Measurements from ENCODE around the gene SON.
"Not testable (repeated sequence)": the region's sequence is repeated elsewhere in the genome, so short reads cannot be mapped to it uniquely, and the experiment has no call there.

The SON gene, protein sequence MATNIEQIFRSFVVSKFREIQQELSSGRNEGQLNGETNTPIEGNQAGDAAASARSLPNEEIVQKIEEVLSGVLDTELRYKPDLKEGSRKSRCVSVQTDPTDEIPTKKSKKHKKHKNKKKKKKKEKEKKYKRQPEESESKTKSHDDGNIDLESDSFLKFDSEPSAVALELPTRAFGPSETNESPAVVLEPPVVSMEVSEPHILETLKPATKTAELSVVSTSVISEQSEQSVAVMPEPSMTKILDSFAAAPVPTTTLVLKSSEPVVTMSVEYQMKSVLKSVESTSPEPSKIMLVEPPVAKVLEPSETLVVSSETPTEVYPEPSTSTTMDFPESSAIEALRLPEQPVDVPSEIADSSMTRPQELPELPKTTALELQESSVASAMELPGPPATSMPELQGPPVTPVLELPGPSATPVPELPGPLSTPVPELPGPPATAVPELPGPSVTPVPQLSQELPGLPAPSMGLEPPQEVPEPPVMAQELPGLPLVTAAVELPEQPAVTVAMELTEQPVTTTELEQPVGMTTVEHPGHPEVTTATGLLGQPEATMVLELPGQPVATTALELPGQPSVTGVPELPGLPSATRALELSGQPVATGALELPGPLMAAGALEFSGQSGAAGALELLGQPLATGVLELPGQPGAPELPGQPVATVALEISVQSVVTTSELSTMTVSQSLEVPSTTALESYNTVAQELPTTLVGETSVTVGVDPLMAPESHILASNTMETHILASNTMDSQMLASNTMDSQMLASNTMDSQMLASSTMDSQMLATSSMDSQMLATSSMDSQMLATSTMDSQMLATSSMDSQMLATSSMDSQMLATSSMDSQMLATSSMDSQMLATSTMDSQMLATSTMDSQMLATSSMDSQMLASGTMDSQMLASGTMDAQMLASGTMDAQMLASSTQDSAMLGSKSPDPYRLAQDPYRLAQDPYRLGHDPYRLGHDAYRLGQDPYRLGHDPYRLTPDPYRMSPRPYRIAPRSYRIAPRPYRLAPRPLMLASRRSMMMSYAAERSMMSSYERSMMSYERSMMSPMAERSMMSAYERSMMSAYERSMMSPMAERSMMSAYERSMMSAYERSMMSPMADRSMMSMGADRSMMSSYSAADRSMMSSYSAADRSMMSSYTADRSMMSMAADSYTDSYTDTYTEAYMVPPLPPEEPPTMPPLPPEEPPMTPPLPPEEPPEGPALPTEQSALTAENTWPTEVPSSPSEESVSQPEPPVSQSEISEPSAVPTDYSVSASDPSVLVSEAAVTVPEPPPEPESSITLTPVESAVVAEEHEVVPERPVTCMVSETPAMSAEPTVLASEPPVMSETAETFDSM (N-terminal part only)

DNA sequence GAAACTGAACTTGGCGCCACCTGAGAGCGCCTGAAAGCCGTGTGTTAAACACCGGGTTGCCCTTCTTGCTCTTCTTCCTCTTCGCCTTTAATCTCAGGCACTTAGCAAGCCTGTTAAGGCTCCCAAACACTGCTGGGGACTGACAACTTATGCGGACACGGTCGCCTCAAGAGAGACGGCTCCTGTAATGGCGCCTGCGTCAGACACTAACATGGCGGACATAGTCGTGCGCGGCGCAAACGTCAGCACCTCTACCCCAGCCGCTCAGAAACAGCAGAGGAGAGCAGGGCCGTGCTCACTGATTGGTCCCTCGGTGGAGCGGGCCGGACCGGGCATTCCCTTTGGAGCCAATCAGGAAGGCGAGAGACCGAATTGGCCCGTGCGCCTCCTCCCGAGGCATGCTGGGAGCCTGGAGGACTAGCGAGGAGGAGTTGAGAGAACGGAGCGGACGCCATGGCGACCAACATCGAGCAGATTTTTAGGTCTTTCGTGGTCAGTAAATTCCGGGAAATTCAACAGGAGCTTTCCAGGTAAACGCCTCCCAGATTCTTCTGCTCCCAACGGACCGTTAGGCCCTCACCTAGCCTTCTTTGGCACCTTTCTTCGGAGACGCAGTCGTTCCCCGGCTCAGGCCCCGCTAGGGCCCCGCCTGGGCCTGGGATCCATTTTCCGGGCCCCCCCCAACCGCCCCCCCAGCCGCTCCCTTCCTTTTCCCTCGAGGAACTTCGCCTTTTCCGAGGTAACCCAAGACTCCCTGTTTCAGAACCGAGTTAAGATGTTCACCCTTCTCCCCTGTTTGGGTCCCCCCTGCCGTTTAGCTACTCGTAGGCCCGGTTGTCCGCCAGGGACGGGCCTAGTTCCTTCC is at the start of gene SON:
TSS of gene SON (plus strand) at position 399 of the 865 bp plus-strand sequence. CDS start at position 454, 55 bp downstream.
- peak; percentile 81 to 92 for DNase-seq (ENCODE audit: low read depth in 2 of 2)

DNA sequence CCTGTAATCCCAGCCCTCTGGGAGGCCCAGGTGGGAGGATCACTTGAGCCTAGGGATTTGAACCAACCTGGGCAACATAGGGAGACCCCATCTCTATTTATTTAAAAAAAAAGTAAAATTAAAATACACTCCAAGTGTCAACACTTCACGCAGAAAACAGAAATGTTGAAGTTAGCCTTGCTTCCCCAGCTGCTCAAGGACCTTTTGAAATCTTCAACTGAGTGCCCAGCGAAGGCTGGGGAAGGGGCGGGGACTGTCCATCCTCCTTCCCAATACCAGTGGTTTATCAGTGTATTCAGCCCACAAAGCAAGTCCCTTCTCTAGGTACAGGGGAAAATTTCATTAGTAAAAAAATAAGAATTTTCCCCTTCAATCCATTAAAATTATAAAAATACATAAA is 49.1 kb upstream of the SON start:
- DNase-seq (ENCODE audit: low read depth in 2 of 2) = no peak

DNA sequence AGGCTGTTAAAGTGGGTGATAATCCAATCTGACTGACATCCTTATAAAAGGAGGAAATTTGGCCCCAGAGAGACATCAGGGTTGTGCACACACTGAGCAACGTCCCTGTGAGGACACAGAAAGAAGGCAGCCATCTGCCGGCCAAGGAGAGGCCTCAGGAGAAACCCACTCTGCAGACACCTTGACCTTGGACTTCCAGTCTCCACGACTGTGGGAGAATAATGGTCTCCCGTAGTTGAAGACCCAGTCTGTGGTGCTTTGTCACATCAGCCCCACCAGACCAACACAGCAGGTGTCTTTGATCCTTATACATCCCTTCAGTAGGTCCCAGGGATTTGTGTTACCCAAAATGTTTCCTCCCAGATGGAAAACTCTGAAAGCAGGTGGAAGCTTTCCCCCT is 47.1 kb upstream of the SON start:
- no peak for DNase-seq (ENCODE audit: low read depth in 2 of 2)

DNA sequence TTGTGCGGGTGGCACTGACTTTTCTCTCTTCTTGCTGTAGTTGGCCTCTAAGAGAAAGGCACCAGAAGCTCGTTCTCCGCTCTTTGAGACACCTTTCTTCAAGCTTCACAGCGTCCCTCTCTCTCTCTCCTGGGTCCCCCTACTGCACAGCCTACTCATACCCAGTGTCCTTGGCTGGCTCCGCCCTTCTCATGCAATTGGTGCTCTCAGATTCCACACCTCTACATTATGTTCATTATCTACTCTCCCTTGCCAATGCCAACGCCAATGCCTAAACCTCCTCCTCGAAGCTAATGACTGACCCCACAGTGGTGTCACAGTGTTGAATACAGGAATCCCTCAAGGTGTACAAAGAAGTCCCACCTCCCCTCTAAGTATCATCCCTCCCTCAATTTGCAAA is 46.5 kb upstream of the SON start:
- DNase-seq (ENCODE audit: low read depth in 2 of 2) = no peak

DNA sequence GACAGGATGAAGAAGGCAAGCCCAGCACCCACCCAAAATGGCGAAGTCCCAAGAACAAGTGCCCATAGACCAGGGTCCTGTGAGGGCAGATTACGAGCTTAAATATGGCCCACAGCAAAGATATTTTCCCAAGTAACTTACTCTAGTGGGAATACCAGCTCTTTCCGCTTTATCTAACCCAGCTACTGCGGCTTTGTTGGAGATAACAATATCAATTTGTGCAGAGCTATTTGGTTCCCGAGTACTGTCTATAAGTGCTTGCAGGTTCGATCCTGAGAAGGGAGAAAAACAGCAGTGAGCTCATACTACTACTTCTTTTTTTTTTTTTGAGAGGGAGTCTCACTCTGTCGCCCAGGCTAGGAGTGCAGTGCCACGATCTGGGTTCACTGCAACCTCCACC is 37.0 kb upstream of the SON start:
- DNase-seq (ENCODE audit: low read depth in 2 of 2) = no peak

DNA sequence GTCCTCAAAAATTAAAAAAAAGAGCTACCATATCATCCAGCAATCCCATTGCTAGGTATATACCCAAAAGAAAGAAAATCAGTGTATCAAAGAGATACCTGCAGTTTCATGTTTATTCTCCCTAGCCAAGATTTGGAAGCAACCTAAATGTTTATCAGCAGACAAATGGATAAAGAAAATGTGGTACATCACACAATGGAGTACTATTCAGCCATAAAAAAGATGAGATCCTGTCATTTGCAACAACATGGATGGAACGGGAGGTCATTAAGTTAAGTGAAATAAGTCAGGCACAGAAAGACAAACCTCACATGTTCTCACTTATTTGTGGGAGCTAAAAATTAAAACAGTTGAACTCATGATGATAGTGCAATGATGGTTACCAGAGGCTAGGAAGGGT is 35.8 kb upstream of the SON start:
- DNase-seq (ENCODE audit: low read depth in 2 of 2) = not testable (repeated sequence)

DNA sequence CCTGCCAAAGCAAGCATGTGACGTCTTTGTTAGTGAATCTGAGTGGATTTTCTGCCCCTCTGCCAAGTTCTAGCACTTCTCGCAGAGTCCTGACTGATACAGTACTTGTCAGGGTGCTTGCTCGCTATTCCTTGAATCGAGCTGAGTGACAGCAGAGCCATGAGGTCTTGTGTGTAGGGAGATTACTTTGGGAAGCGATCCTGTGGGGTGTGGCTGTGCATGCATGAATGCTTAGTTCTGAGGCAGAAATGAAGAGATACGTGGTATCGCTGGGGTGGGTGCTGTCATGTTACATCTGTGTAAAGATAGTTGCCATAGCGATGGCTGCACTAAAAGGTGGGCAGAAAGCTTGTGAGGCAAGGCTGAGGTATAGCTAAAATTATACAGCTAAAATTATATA is 32.0 kb upstream of the SON start:
- DNase-seq (ENCODE audit: low read depth in 2 of 2) = no peak

DNA sequence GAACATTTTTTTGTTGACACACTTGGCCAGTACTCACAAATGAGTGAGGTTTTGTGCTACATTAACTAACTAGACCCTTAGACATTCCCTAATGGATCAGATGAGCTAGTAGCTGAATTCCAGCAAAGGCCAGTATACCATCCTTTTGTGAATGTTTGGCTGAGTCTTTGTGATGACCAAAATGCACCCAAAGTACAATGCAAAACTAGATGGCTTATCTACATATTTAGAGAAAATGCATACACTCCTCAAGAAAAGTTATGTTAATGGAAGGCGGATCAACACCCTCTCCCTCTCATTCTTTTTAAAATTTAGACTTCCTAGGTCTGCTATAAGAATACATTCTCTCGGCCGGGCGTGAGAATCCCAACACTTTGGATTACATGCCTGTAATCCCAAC is 31.2 kb upstream of the SON start:
- DNase-seq (ENCODE audit: low read depth in 2 of 2) = no peak

DNA sequence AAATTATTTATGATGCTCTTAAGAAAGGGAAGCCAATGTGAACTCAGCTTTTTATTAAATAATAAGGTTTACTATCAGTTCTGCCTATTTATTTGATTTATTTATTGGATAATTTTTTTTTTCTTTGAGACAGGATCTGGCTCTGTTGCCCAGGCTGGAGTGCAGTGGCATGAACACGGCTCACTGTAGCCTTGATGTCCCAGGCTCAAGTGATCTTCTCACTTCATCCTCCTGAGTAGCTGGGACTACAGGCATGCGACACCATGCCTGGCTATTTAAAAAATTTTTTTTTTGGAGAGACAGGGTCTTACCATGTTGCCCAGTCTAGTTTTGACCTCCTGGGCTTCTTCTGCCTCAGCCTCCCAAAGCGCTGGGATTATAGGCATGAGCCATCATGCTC is 30.4 kb upstream of the SON start:
- DNase-seq (ENCODE audit: low read depth in 2 of 2) = no peak

DNA sequence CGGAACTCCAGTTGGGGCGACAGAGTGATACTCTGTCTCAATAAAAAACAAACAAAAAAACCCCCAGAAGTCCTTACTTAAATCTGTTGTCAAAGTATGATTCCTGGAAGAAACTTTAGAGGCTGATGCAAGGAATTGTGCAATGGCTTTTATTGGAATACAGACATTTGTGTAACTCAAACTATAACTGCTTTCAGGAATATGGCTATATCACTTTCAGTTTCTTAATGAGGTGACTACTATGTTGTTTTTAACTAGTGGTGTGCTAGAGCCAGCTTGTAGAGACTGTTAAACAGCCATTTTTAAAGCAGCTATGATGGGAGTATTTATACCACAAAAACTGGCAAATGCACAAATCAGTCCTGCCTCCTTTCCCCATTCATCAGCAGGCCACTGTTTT is 28.6 kb upstream of the SON start:
- DNase-seq (ENCODE audit: low read depth in 2 of 2) = no peak

DNA sequence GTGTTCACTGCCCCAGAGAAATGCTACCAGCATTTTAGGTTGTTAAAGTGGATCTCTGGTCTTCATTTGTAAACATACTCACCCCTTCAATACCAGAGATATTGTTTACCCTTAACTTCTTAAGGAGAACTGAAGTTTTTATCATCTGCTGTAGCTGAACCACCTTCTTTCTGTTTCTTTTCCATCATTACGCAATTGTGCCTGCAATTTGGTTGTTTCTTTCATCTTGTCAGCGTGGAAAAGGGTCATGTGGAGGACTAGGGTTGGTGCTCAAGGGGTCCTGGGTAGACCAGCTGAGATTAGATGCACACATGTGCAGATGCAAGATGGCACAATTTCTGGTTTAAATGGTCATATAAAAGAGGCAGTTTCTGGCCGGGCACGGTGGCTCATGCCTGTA is 23.9 kb upstream of the SON start:
- no peak for DNase-seq (ENCODE audit: low read depth in 2 of 2)

DNA sequence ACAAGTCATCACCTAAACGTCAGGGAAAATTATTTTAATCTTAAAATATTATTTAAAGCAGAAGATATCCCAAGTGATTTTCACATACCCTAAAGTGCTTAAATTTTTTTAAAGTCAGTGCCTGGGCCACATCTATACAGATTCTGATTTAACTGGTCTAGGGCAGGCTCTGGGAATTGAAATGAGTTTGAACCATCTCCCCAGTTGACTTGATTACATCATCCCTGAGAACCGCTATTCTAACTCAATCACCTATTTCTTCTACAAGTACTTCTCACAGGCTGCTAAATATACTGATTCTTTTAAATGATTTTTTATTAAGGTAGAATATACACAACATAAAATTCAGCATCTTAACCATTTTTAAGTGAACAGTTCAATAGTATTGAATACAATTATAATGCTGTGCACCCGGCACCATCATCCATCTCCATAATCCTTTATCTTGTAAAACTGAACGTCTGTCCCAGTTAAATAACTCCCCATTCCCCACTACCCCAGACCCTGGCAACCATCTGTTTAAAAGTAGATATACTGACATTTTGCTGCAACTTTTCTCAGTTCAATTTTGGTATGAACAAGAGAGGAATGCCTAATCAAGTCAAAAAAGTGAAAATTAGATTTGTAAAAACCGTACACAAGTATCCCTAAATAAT is 20.4 kb upstream of the SON start:
- no peak for DNase-seq (ENCODE audit: low read depth in 2 of 2)

DNA sequence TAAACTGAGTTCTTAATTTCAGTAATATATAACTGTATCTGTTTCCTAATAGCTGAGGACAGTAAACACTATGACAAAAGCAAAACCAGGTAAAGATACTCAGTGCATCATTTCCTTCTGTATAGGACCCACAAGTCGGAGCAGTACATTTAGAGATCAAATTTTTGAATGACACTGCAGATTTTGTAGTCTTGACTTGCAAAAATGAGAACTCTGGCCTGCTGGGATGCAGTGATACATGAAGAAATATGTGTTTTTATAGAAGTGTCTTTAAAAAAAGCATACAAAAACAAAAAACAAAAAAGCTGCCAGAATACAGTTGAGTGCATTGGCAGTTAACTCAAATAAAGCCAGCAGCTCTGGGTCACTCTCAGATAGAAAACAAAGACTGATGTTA is 19.9 kb upstream of the SON start:
- DNase-seq (ENCODE audit: low read depth in 2 of 2) = no peak

DNA sequence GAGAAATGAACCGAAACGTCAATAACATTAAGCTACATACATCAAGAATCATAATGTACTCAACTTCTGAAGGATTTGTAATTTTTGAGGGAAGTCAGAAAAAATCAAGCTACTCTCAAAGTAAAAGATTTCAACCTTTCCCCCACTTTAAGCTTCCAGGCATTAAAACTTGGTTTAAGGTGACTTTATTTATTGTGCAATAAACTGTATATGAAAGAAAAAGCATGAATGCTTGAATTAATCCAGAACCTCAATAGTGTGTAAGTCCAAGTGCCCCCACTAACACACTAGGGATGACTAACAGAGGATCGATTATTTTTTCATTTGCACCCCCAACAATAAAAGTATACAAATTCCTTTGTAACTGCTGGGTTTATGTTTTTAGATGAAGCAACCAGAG is 11.8 kb upstream of the SON start:
- DNase-seq (ENCODE audit: low read depth in 2 of 2) = no peak

DNA sequence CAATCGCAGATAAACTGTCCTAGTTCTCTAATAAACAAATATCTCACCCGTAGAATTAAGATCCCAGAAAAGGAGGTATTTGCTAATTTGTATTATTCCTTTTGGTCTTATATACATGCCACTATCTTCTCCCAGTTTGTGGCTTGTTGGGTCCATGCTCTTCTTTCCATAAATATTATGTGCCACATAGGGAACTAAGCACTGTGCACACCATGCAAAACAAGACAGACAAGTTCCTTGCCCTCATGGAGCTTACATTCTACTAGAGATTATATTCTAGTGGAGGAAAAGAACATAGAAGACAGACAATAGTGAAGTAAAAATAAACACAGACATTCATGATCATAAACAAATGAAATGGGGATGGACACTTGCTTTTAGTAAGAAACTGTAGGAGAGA is 5.6 kb upstream of the SON start:
- no peak for DNase-seq (ENCODE audit: low read depth in 2 of 2)

DNA sequence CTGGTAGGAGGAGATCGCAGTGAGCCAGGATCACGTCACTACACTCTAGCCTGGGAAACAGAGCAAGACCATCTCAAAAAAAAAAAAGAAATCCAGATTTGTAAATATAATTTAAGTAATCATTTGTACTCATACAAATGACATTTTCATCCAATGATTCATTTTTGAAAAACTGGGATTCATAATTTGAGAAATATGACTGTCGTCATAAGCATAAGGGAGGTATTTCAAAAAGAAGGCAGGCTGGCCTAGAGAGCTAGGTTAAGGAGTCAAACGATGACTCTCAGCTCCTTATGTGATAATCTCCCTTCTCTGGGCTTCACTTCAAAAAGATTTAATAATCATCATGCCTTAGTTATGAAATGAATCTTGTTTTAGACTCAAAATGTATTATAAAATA is 3.2 kb upstream of the SON start:
- no peak for DNase-seq (ENCODE audit: low read depth in 2 of 2)

DNA sequence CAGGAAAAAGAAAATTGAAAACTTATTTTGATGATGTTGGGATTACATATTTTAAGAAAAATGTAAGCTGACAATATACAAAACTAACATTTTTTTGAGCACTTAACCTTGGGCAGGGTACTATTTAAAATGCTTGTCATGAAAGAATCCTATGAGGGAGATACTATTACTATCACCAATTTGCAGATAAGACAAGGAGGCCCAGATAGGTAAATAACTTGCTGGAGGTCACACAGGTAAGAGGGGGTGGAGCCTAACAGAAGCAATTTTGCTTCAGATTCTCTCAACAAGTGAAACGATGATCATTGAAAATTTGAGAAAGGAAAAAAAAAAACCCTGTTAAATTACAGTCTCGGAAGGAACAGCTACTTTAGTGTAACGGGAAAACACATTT is 2.1 kb upstream of the SON start:
- DNase-seq (ENCODE audit: low read depth in 2 of 2) = no peak

DNA sequence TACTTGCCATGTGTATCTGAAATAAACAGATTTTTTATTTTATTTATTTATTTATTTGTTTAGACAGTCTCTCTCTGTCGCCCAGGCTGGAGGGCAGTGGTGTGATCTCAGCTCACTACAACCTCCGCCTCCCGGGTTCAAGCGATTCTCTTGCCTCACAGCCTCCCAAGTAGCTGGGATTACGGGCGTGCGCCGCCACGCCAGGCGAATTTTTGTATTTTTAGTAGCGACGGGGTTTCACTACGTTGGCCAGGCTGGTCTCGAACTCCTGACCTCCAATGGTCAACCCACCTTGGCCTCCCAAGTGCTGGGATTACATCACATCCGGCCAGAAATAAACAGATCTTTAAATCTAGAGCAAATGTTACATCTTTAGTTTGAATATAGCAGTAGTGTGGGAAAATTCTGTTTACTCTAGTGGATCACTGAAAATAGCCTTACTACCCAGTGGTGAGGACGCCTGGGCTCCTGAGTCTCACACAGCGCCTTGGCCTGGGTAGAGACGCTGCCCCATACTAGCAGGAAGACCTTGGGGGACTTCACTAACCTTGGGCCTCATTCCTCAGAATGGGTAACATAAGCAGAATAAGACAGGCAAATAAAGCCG is 1.6 kb upstream of the SON start:
- no peak for DNase-seq (ENCODE audit: low read depth in 2 of 2)

DNA sequence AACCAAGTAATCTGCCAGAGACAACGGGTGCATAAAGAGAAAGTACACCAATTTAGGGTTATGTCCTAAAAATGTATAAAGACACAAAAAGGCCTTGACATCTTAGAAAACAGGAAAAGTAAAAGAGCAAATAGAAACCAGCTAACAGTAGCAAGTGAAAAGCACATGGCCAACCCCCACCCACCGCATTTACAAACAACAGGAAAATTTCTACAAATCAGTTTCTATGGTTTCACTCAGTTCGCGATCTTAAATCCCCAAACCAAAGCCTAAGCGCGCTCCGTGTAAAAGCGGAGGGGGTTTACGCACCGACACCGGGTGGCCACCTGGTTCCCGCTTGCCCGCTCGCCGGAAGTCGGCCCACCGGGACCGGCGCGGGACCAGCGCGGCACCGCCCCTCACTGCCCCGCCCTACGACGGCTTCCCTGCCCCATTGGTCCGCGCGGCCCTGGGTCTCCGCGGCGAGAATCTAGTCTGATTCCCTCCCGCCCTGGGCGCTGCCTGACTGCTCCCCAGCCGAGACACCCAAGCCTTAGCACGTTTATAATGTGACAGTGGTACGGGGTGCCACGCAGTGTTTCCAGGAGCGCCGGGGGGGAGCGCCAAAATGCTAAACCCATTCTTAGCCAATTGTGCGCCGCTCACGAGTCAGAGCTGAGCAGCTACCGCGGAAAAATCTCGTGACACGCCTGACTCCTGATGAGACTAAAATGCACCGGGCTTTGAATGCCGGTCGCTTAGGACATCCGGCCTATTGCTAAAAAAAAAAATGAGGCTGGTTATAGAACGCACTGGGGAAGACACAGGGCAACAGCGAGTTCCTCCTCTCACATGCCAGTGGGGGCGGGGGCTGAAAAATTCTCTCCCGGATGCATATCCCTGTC is 840 bp upstream of the SON start, which contains the start of gene GART:
TSS of gene GART (minus strand) at position 362 of the 884 bp plus-strand sequence. CDS start 2,802 bp downstream, outside the sequence.
- DNase-seq (ENCODE audit: low read depth in 2 of 2) = peak; percentile 38 to 67

Data from stimulated activated CD4-positive, alpha-beta T cell treated with anti-CD3 and anti-CD28 coated beads, Interleukin-1b, Interleukin-23, amount 100 ng/mL, for 1 hour (primary cell).